ENCODE measurements around the gene COPS9. TPM values are rescaled to one million over a fixed set of nuclear protein-coding genes. Genes with fewer than 3 reads are reported as not detected.

Gene COPS9
- total RNA-seq, 4 donors from 2014 or later: 13.1 to 124 (median 72.1) TPM

- H3K36me3 ChIP-seq: no peaks in the 10 kb centered on the region
- H3K4me1 ChIP-seq: no peaks in the 10 kb centered on the region
- WGBS, 2 donors (ENCODE audit: low coverage in 1 of 2): 82% methylated on average over 4 of the region's 4 CpGs; no CpG with 5 or more reads in 1 of the 2 donors
- H3K27ac ChIP-seq: no peak overlapping the region
- in situ Hi-C loops (cut with MboI; ENCODE audit: low pct_ligation_motif_present in 1 of 4, low pct_unique_long_range_greater_than_20kb in 1 of 4, low sequenced_read_pairs in 3 of 4) (no loop called here), intact Hi-C loops (cut with DNase I; ENCODE audit: low total_unique reads) (no loop called here)
- no peaks in the 10 kb centered on the region for H3K9me3 ChIP-seq
- no peak for TF ChIP-seq POLR2AphosphoS5 (IDR thresholded peaks at IDR 0.05)
- TF ChIP-seq CTCF (IDR thresholded peaks at IDR 0.05): no peak
- no peak for TF ChIP-seq POLR2A (IDR thresholded peaks at IDR 0.05)
- TF ChIP-seq EP300 (IDR thresholded peaks at IDR 0.05; ENCODE audit: low read depth): no peak
- no peaks in the 10 kb centered on the region for H3K27me3 ChIP-seq
- H3K4me3 ChIP-seq: no peak overlapping the region
- no peak for DNase-seq
These were observed 46.4 kb upstream of the COPS9 start for GRCh38 chr2:240182476-240182875.

- Histone ChIP-seq H3K4me1 (no peaks in the 10 kb centered on the region), H3K27me3 (no peaks in the 10 kb centered on the region), H3K4me3 (no peak overlapping the region), H3K9me3 (no peaks in the 10 kb centered on the region), H3K36me3 (no peaks in the 10 kb centered on the region), H3K27ac (no peak overlapping the region)
- in situ Hi-C loops (cut with MboI; ENCODE audit: low pct_ligation_motif_present in 1 of 4, low pct_unique_long_range_greater_than_20kb in 1 of 4, low sequenced_read_pairs in 3 of 4): no loop called here
- TF ChIP-seq EP300 (IDR thresholded peaks at IDR 0.05; ENCODE audit: low read depth) (no peak), POLR2AphosphoS5 (IDR thresholded peaks at IDR 0.05) (no peak), CTCF (IDR thresholded peaks at IDR 0.05) (no peak), POLR2A (IDR thresholded peaks at IDR 0.05) (no peak)
- DNase-seq: no peak
- 53 to 81% methylated on average over 3 to 5 of the region's 5 CpGs for WGBS, 2 donors (ENCODE audit: low coverage in 1 of 2)
- intact Hi-C loops (cut with DNase I; ENCODE audit: low total_unique reads): no loop called here
These were observed 45.9 kb upstream of the COPS9 start for GRCh38 chr2:240182001-240182400.

- no peak for TF ChIP-seq EP300 (IDR thresholded peaks at IDR 0.05; ENCODE audit: low read depth)
- TF ChIP-seq POLR2AphosphoS5 (IDR thresholded peaks at IDR 0.05): no peak
- TF ChIP-seq CTCF (IDR thresholded peaks at IDR 0.05): no peak
- TF ChIP-seq POLR2A (IDR thresholded peaks at IDR 0.05): no peak
- no peaks in the 10 kb centered on the region for H3K36me3 ChIP-seq
- intact Hi-C loops (cut with DNase I; ENCODE audit: low total_unique reads) (no loop called here), in situ Hi-C loops (cut with MboI; ENCODE audit: low pct_ligation_motif_present in 1 of 4, low pct_unique_long_range_greater_than_20kb in 1 of 4, low sequenced_read_pairs in 3 of 4) (no loop called here)
- 71 to 81% methylated on average over 6 to 8 of the region's 8 CpGs for WGBS, 2 donors (ENCODE audit: low coverage in 1 of 2)
- DNase-seq: no peak
- H3K4me1 ChIP-seq: no peaks in the 10 kb centered on the region
- no peaks in the 10 kb centered on the region for H3K9me3 ChIP-seq
- no peak overlapping the region for H3K4me3 ChIP-seq
- H3K27ac ChIP-seq: no peak overlapping the region
- H3K27me3 ChIP-seq: peaks cover 7% of the 10 kb centered on the region
These were observed 44.0 kb upstream of the COPS9 start for GRCh38 chr2:240179941-240180666.

- in situ Hi-C loops (cut with MboI; ENCODE audit: low pct_ligation_motif_present in 1 of 4, low pct_unique_long_range_greater_than_20kb in 1 of 4, low sequenced_read_pairs in 3 of 4): no loop called here
- Histone ChIP-seq H3K9me3 (no peaks in the 10 kb centered on the region), H3K27ac (no peak overlapping the region), H3K4me1 (no peaks in the 10 kb centered on the region), H3K36me3 (no peaks in the 10 kb centered on the region), H3K27me3 (peaks cover 11% of the 10 kb centered on the region), H3K4me3 (no peak overlapping the region)
- intact Hi-C loops (cut with DNase I; ENCODE audit: low total_unique reads): no loop called here
- 79% methylated on average over 9 of the region's 11 CpGs; no CpG with 5 or more reads in 1 of the 2 donors for WGBS, 2 donors (ENCODE audit: low coverage in 1 of 2)
- no peak for TF ChIP-seq EP300 (IDR thresholded peaks at IDR 0.05; ENCODE audit: low read depth)
- TF ChIP-seq POLR2AphosphoS5 (IDR thresholded peaks at IDR 0.05): no peak
- TF ChIP-seq POLR2A (IDR thresholded peaks at IDR 0.05): no peak
- TF ChIP-seq CTCF (IDR thresholded peaks at IDR 0.05): no peak
- no peak for DNase-seq
These were observed 43.2 kb upstream of the COPS9 start for GRCh38 chr2:240179186-240179815.

All from transverse colon (tissue), 4 donors.